Liver (tissue), 3 donors: ENCODE measurements around the gene LIMS2.

Experiments used
- MAX ChIP-seq: IDR thresholded peaks from 2 replicates; pipeline ENCODE4 v1.6.1; 2016; ENCODE audit warnings: antibody characterized with exemption
- SP1 ChIP-seq: IDR thresholded peaks from 2 replicates; pipeline ENCODE4 v1.6.1; 2018; ENCODE audit warnings: antibody characterized with exemption, mild to moderate bottlenecking
- TF ChIP-seq, protein P1 (sequence below): fragments of 150-350 bp; IDR thresholded peaks from 2 replicates; pipeline ENCODE4 v1.5.1; 2017; ENCODE audit warnings: improper control_type of control experiment, low read depth, low read length; ENCODE audit not compliant: missing input control
- TF ChIP-seq, protein P2 (sequence below): IDR thresholded peaks from 2 replicates; pipeline ENCODE4 v1.6.1; 2016; ENCODE audit warnings: antibody characterized with exemption, mild to moderate bottlenecking
- donor health status: healthy.
- donor health status: healthy.

GRCh38 chr2:127674241-127675209 lies 805 bp downstream of the LIMS2 start:
- TF ChIP-seq, protein P1, sequence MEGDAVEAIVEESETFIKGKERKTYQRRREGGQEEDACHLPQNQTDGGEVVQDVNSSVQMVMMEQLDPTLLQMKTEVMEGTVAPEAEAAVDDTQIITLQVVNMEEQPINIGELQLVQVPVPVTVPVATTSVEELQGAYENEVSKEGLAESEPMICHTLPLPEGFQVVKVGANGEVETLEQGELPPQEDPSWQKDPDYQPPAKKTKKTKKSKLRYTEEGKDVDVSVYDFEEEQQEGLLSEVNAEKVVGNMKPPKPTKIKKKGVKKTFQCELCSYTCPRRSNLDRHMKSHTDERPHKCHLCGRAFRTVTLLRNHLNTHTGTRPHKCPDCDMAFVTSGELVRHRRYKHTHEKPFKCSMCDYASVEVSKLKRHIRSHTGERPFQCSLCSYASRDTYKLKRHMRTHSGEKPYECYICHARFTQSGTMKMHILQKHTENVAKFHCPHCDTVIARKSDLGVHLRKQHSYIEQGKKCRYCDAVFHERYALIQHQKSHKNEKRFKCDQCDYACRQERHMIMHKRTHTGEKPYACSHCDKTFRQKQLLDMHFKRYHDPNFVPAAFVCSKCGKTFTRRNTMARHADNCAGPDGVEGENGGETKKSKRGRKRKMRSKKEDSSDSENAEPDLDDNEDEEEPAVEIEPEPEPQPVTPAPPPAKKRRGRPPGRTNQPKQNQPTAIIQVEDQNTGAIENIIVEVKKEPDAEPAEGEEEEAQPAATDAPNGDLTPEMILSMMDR: no peak
- TF ChIP-seq SP1 (no peak), MAX (no peak)
- TF ChIP-seq, protein P2, sequence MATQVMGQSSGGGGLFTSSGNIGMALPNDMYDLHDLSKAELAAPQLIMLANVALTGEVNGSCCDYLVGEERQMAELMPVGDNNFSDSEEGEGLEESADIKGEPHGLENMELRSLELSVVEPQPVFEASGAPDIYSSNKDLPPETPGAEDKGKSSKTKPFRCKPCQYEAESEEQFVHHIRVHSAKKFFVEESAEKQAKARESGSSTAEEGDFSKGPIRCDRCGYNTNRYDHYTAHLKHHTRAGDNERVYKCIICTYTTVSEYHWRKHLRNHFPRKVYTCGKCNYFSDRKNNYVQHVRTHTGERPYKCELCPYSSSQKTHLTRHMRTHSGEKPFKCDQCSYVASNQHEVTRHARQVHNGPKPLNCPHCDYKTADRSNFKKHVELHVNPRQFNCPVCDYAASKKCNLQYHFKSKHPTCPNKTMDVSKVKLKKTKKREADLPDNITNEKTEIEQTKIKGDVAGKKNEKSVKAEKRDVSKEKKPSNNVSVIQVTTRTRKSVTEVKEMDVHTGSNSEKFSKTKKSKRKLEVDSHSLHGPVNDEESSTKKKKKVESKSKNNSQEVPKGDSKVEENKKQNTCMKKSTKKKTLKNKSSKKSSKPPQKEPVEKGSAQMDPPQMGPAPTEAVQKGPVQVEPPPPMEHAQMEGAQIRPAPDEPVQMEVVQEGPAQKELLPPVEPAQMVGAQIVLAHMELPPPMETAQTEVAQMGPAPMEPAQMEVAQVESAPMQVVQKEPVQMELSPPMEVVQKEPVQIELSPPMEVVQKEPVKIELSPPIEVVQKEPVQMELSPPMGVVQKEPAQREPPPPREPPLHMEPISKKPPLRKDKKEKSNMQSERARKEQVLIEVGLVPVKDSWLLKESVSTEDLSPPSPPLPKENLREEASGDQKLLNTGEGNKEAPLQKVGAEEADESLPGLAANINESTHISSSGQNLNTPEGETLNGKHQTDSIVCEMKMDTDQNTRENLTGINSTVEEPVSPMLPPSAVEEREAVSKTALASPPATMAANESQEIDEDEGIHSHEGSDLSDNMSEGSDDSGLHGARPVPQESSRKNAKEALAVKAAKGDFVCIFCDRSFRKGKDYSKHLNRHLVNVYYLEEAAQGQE: no peak
